ENCODE measurements around the gene TEFM. TPM values are rescaled to one million over a fixed set of nuclear protein-coding genes. Genes with fewer than 3 reads are reported as not detected.
A peak's percentile ranks its signal among the peaks of the same experiment; 100 is the strongest.
"Not testable (repeated sequence)": the region's sequence is repeated elsewhere in the genome, so short reads cannot be mapped to it uniquely, and the experiment has no call there.

TEFM gene
- total and polyA plus RNA-seq, 2 experiments from 2014 or later: 14.2 to 19.2 TPM

GRCh38 chr17:30913955-30914354 lies 7.9 kb upstream of the TEFM start:
- no peak overlapping the region for H3K4me2 ChIP-seq
- H3K9me3 ChIP-seq (ENCODE audit: low read depth): no peaks in the 10 kb centered on the region
- no peak for TF ChIP-seq EZH2phosphoT487 (IDR thresholded peaks at IDR 0.05; ENCODE audit: low read depth, severe bottlenecking, unreplicated experiment)
- no peak for TF ChIP-seq EZH2 (IDR thresholded peaks at IDR 0.05; ENCODE audit: borderline replicate concordance)
- no peak for TF ChIP-seq CTCF (IDR thresholded peaks at IDR 0.05; ENCODE audit: poor library complexity)
- H3K27ac ChIP-seq: no peak overlapping the region
- H3K27me3 ChIP-seq: peaks cover 11% of the 10 kb centered on the region
- H3K4me1 ChIP-seq (ENCODE audit: insufficient read depth): no peaks in the 10 kb centered on the region
- no peaks in the 10 kb centered on the region for H3K79me2 ChIP-seq
- H3K4me3 ChIP-seq: no peak overlapping the region
- no peak for DNase-seq (ENCODE audit: low spot score)
- H4K20me1 ChIP-seq (ENCODE audit: insufficient read depth, poor library complexity, severe bottlenecking): no peaks in the 10 kb centered on the region
- H2AFZ ChIP-seq: no peak overlapping the region
- H3K9me2 ChIP-seq (replicated peaks; ENCODE audit: insufficient read depth): no peaks in the 10 kb centered on the region
- no peaks in the 10 kb centered on the region for H3K36me3 ChIP-seq (replicated peaks; ENCODE audit: insufficient read depth, low read depth)

- H4K20me1 ChIP-seq (ENCODE audit: insufficient read depth, poor library complexity, severe bottlenecking); H3K9me3 ChIP-seq (ENCODE audit: low read depth); H3K4me1 ChIP-seq (ENCODE audit: insufficient read depth); H2AFZ ChIP-seq; H3K27ac ChIP-seq; H3K9me2 ChIP-seq (replicated peaks; ENCODE audit: insufficient read depth); H3K4me3 ChIP-seq; H3K36me3 ChIP-seq (replicated peaks; ENCODE audit: insufficient read depth, low read depth); H3K27me3 ChIP-seq; H3K4me2 ChIP-seq; DNase-seq (ENCODE audit: low spot score): not testable (repeated sequence)
- peaks cover 18% of the 10 kb centered on the region for H3K79me2 ChIP-seq
- WGBS (ENCODE audit: low lambda C conversion rate, missing lambda C conversion rate): 87% methylated on average over 7 of the region's 7 CpGs
Measured at GRCh38 chr17:30910151-30910550, 4.1 kb upstream of the TEFM start.

- DNase-seq (ENCODE audit: low spot score): no peak
- no peaks in the 10 kb centered on the region for H3K36me3 ChIP-seq (replicated peaks; ENCODE audit: insufficient read depth, low read depth)
- no peak overlapping the region for H2AFZ ChIP-seq
- peaks cover 5% of the 10 kb centered on the region for H3K4me1 ChIP-seq (ENCODE audit: insufficient read depth)
- no peak for TF ChIP-seq EZH2phosphoT487 (IDR thresholded peaks at IDR 0.05; ENCODE audit: low read depth, severe bottlenecking, unreplicated experiment)
- no peak for TF ChIP-seq EZH2 (IDR thresholded peaks at IDR 0.05; ENCODE audit: borderline replicate concordance)
- no peak for TF ChIP-seq CTCF (IDR thresholded peaks at IDR 0.05; ENCODE audit: poor library complexity)
- no peak overlapping the region for H3K4me3 ChIP-seq
- no peaks in the 10 kb centered on the region for H3K27me3 ChIP-seq
- WGBS (ENCODE audit: low lambda C conversion rate, missing lambda C conversion rate): 92% methylated on average over 3 of the region's 3 CpGs
- H3K9me2 ChIP-seq (replicated peaks; ENCODE audit: insufficient read depth): no peaks in the 10 kb centered on the region
- no peaks in the 10 kb centered on the region for H4K20me1 ChIP-seq (ENCODE audit: insufficient read depth, poor library complexity, severe bottlenecking)
- H3K79me2 ChIP-seq: peaks cover 31% of the 10 kb centered on the region
- no peak overlapping the region for H3K27ac ChIP-seq
- H3K4me2 ChIP-seq: no peak overlapping the region
- no peaks in the 10 kb centered on the region for H3K9me3 ChIP-seq (ENCODE audit: low read depth)
Measured at GRCh38 chr17:30908717-30909420, 2.8 kb upstream of the TEFM start.

GRCh38 chr17:30905742-30906100 lies 317 bp downstream of the TEFM start:
- Histone ChIP-seq H3K4me1 (ENCODE audit: insufficient read depth) (peaks cover 5% of the 10 kb centered on the region), H3K4me3 (peak overlapping the region; percentile 86), H3K27ac (peak overlapping the region; percentile 94), H3K4me2 (peak overlapping the region; percentile 81), H2AFZ (peak overlapping the region; percentile 79), H3K27me3 (no peaks in the 10 kb centered on the region), H3K79me2 (peaks cover 41% of the 10 kb centered on the region), H3K9me3 (ENCODE audit: low read depth) (no peaks in the 10 kb centered on the region), H3K9me2 (replicated peaks; ENCODE audit: insufficient read depth) (no peaks in the 10 kb centered on the region), H3K36me3 (replicated peaks; ENCODE audit: insufficient read depth, low read depth) (no peaks in the 10 kb centered on the region), H4K20me1 (ENCODE audit: insufficient read depth, poor library complexity, severe bottlenecking) (no peaks in the 10 kb centered on the region)
- DNase-seq (ENCODE audit: low spot score): peak; percentile 14
- WGBS (ENCODE audit: low lambda C conversion rate, missing lambda C conversion rate): 3% methylated on average over 11 of the region's 11 CpGs
- TF ChIP-seq CTCF (IDR thresholded peaks at IDR 0.05; ENCODE audit: poor library complexity): no peak
- no peak for TF ChIP-seq EZH2 (IDR thresholded peaks at IDR 0.05; ENCODE audit: borderline replicate concordance)
- no peak for TF ChIP-seq EZH2phosphoT487 (IDR thresholded peaks at IDR 0.05; ENCODE audit: low read depth, severe bottlenecking, unreplicated experiment)

Data from hepatocyte (in vitro differentiated cells).